CD4-positive, CD25-positive, alpha-beta regulatory T cell (primary cell): ENCODE results near the gene RACGAP1. TPM values are rescaled to one million over a fixed set of nuclear protein-coding genes. Genes with fewer than 3 reads are reported as not detected.

ENCODE experiments used
- ATAC-seq, 2 donors: fragments of 150-1000 bp; cut with Tn5 transposase; one replicate each; pipeline ENCODE4 v1.10.0; 2021; ENCODE audit warnings: low read depth in 2 of 2, moderate number of reproducible peaks in 2 of 2, moderate library complexity in 1 of 2
- DNase-seq, 3 donors: peaks; one replicate each; pipeline versions ENCODE4 v3.0.0 to v3.0.0-alpha.2; 2012 to 2022; ENCODE audit warnings: mixed read lengths in 1 of 3
- H3K27ac ChIP-seq: one replicate; pipeline ENCODE4 v1.7.0; 2013; ENCODE audit warnings: mild to moderate bottlenecking, low read length; ENCODE audit not compliant: insufficient read depth, poor library complexity, severe bottlenecking
- H3K27me3 ChIP-seq: one replicate; pipeline ENCODE4 v1.7.0; 2013; ENCODE audit warnings: low read length; ENCODE audit not compliant: control insufficient read depth, insufficient read depth
- H3K36me3 ChIP-seq: one replicate; pipeline ENCODE4 v1.7.0; 2013; ENCODE audit warnings: mild to moderate bottlenecking, low read length, moderate library complexity; ENCODE audit not compliant: control insufficient read depth, insufficient read depth
- H3K4me1 ChIP-seq: 2 replicates; pipeline ENCODE4 v1.7.0; 2013; ENCODE audit warnings: mild to moderate bottlenecking, low read length; ENCODE audit not compliant: insufficient read depth, control insufficient read depth, poor library complexity, severe bottlenecking
- H3K4me3 ChIP-seq: one replicate; pipeline ENCODE4 v1.7.0; 2013; ENCODE audit warnings: low read depth, mild to moderate bottlenecking, low read length, moderate library complexity
- H3K9me3 ChIP-seq, 2 experiments: 1 replicate in 1 of 2; 2 replicates in 1 of 2; pipeline ENCODE4 v1.7.0; 2013; ENCODE audit warnings: low read length in 2 of 2, mild to moderate bottlenecking in 1 of 2, moderate library complexity in 1 of 2; ENCODE audit not compliant: control insufficient read depth in 2 of 2
- H3K27ac Mint-ChIP-seq, 3 donors: one replicate each; pipeline ENCODE4 v1.8.0; 2020 to 2022; ENCODE audit warnings: mild to moderate bottlenecking in 3 of 3, mixed read lengths in 3 of 3, moderate library complexity in 2 of 3
- H3K27me3 Mint-ChIP-seq: one replicate; pipeline ENCODE4 v1.8.0; 2022; ENCODE audit warnings: mild to moderate bottlenecking, mixed read lengths
- H3K36me3 Mint-ChIP-seq: one replicate; pipeline ENCODE4 v1.8.0; 2020; ENCODE audit warnings: mixed read lengths
- H3K4me1 Mint-ChIP-seq, 4 donors: one replicate each; pipeline ENCODE4 v1.8.0; 2020 to 2022; ENCODE audit warnings: mixed read lengths in 4 of 4, mild to moderate bottlenecking in 1 of 4
- H3K4me3 Mint-ChIP-seq, 4 donors: one replicate each; pipeline ENCODE4 v1.8.0; 2020 to 2022; ENCODE audit warnings: mild to moderate bottlenecking in 4 of 4, mixed read lengths in 4 of 4, moderate library complexity in 3 of 4
- H3K9me3 Mint-ChIP-seq, 7 donors: one replicate each; pipeline ENCODE4 v1.8.0; 2020 to 2022; ENCODE audit warnings: mixed read lengths in 7 of 7, mild to moderate bottlenecking in 3 of 7, moderate library complexity in 2 of 7
- polyA plus RNA-seq, 4 donors: library from polyadenylated mRNA; unstranded; fragments of 300-500 nt; fragmentation: Illumina TruSeq; gene quantifications; one replicate each; pipeline ENCODE4 v1.2.3, GENCODE V29; 2021
- total RNA-seq: library from RNA; stranded (reverse); gene quantifications from one replicate; pipeline ENCODE4 v1.2.3, GENCODE V29; 2022

RACGAP1 gene
- total and polyA plus RNA-seq, 5 donors from 2014 or later, result 17.1 to 22.9 (median 17.4) TPM

DNA sequence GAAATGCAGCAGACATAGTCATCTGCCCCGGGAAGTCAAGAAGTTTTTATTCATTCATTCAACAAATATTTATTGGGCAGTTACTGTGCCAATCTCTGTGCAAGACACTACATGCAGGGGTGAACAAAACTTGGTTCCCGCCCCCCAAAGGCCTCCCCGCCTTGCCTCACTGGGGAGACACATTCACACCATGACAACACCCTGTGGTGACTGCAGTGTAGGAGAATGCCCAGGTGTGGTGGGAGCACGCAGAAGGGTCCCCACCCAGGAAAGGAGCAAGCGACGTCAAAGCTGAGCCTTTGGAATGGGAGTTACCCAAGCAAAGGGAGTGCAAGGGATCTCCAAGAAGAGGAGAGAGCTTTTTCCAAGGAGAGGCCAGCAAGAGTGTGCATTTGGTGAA, 54.2 kb downstream of the RACGAP1 start:
- Mint-ChIP-seq H3K9me3 (peaks cover 0 to 1% (median 0%) of the 10 kb centered on the region in 7 donors), H3K4me1 (peaks cover 0 to 6% (median 2%) of the 10 kb centered on the region in 4 donors), H3K27me3 (peaks cover 11% of the 10 kb centered on the region), H3K27ac (no peak overlapping the region), H3K4me3 (no peak overlapping the region), H3K36me3 (no peaks in the 10 kb centered on the region)
- no peak overlapping the region for H3K4me3 ChIP-seq
- H3K4me1 ChIP-seq, result peaks cover 11% of the 10 kb centered on the region
- no peak for ATAC-seq
- H3K9me3 ChIP-seq, result no peaks in the 10 kb centered on the region
- H3K27ac ChIP-seq, result no peak overlapping the region
- no peak for DNase-seq
- peaks cover 2% of the 10 kb centered on the region for H3K27me3 ChIP-seq
- H3K36me3 ChIP-seq, result no peaks in the 10 kb centered on the region

DNA sequence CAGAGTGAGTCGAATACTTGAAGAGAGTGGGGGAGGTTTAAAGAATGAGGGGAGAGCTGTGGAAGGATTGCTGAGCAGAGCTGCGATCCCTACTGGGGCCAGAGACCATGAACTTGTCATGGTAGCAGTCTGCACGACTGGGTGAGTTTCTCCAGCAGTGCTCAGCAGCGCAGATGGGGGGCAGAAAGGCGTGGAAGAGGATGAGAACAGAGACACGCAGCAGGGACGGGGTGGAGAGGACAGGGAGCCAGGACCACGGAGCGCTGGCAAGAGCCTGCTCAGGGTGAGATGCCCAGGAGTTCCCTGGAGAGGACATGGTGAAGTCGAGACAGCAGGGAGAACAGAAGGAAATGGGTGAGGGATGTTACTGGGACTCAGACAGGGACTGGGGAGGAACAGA, 54.6 kb downstream of the RACGAP1 start:
- no peaks in the 10 kb centered on the region for H3K36me3 Mint-ChIP-seq
- H3K9me3 Mint-ChIP-seq, result peaks cover 0 to 1% (median 0%) of the 10 kb centered on the region in 7 donors
- peaks cover 0 to 6% (median 2%) of the 10 kb centered on the region in 4 donors for H3K4me1 Mint-ChIP-seq
- Histone ChIP-seq H3K9me3 (no peaks in the 10 kb centered on the region), H3K4me3 (no peak overlapping the region), H3K27me3 (peaks cover 2% of the 10 kb centered on the region), H3K36me3 (no peaks in the 10 kb centered on the region), H3K4me1 (peaks cover 11% of the 10 kb centered on the region), H3K27ac (no peak overlapping the region)
- no peak for ATAC-seq
- no peak for DNase-seq
- peaks cover 14% of the 10 kb centered on the region for H3K27me3 Mint-ChIP-seq
- no peak overlapping the region for H3K27ac Mint-ChIP-seq
- H3K4me3 Mint-ChIP-seq, result no peak overlapping the region

DNA sequence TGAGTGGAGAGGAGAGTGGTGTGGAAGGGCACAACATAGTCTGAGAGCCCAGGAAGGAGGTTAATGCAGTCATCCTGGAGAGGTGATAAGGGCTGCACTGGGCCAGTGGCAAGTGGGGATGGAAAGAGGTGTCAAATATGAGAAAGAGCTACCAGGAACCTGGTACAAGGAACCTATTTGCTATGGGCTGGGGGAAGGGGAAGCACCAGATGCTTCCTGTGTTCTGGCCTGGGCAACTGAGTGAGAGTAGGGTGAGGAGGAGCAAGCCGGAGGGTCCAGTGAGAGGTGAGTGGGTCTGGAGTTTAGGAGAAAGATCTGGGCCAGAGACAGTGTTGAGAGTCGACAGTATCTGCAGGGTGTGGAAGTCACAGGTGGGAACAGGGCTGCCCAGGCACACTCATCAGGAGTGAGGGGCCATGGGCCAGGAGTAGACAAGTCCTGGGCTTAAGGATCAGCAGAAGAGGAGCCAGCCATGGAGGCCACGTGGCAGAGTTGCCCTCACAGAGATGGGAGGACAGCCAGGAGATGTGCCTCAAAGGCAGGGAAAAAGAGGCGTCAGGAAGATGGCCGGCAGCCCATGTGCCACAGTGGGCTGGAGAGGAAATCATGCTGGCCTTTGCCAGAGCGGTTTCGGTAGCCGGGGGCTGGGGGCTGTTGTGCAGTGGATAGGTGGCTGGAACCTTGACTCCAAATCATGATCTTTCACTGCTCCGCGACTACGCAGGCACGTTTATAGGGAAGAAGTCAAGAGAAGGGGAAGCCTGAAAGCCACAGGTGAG, 55.5 kb downstream of the RACGAP1 start:
- no peak overlapping the region for H3K4me3 Mint-ChIP-seq
- Histone ChIP-seq H3K27me3 (peaks cover 2% of the 10 kb centered on the region), H3K9me3 (no peaks in the 10 kb centered on the region), H3K4me1 (peaks cover 11% of the 10 kb centered on the region), H3K36me3 (no peaks in the 10 kb centered on the region), H3K27ac (no peak overlapping the region), H3K4me3 (no peak overlapping the region)
- DNase-seq (no peak), ATAC-seq (no peak)
- no peak overlapping the region for H3K27ac Mint-ChIP-seq
- peaks cover 0 to 1% (median 0%) of the 10 kb centered on the region in 7 donors for H3K9me3 Mint-ChIP-seq
- H3K4me1 Mint-ChIP-seq, result peaks cover 0 to 6% (median 2%) of the 10 kb centered on the region in 4 donors
- no peaks in the 10 kb centered on the region for H3K36me3 Mint-ChIP-seq
- peaks cover 22% of the 10 kb centered on the region for H3K27me3 Mint-ChIP-seq

DNA sequence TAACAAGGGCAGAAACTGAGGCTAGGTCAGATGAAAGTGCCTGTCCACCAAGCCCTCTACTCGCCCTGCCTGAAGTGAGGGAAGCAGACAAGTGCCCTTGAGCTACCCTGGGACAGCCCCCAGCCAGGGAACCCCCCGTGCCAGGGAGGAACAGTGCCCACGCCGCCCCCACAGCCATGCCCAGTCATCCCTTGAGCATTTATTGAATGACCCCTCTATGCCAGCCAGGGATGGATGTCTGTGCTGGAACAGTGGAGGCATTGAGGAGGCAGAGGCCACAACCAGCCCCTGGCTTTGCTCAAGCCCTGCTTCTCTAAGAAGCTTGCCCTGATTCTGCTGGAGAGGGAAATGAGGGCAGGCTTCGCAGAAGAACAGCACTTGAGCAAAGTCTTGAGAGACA, 56.3 kb downstream of the RACGAP1 start:
- peaks cover 0 to 1% (median 0%) of the 10 kb centered on the region in 7 donors for H3K9me3 Mint-ChIP-seq
- peaks cover 30% of the 10 kb centered on the region for H3K27me3 Mint-ChIP-seq
- Histone ChIP-seq H3K27me3 (peaks cover 2% of the 10 kb centered on the region), H3K36me3 (no peaks in the 10 kb centered on the region), H3K4me3 (no peak overlapping the region), H3K4me1 (peaks cover 11% of the 10 kb centered on the region), H3K27ac (no peak overlapping the region), H3K9me3 (no peaks in the 10 kb centered on the region)
- H3K27ac Mint-ChIP-seq, result no peak overlapping the region
- peak overlapping the region in 1 of 4 donors; percentile 14 for H3K4me3 Mint-ChIP-seq
- no peak for DNase-seq
- no peak for ATAC-seq
- peaks cover 0 to 6% (median 2%) of the 10 kb centered on the region in 4 donors for H3K4me1 Mint-ChIP-seq
- no peaks in the 10 kb centered on the region for H3K36me3 Mint-ChIP-seq

DNA sequence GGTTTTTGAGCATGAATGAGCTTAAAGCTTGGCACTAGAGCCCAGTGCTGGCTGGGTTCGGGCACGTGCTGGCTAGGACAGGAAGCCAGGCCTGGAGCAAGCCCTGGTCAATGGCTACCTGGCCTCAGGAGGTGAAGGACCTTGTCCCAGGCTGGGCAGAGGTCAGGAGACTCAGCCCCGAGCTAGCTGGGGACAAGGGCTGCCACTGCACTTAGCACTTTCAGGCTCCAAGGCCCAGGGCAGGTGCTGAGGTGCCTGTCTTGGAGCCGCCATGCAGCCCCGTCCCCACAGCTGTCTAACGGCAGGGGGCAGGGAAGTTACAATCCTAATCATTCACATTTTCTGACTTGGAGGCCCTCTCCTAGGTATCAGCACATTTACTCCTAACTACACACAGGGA, 56.8 kb downstream of the RACGAP1 start:
- Mint-ChIP-seq H3K27ac (no peak overlapping the region), H3K4me3 (no peak overlapping the region), H3K9me3 (peaks cover 0 to 1% (median 0%) of the 10 kb centered on the region in 7 donors), H3K36me3 (no peaks in the 10 kb centered on the region), H3K4me1 (peaks cover 0 to 6% (median 2%) of the 10 kb centered on the region in 4 donors), H3K27me3 (peaks cover 36% of the 10 kb centered on the region)
- DNase-seq, result no peak
- H3K27ac ChIP-seq, result no peak overlapping the region
- H3K9me3 ChIP-seq, result no peaks in the 10 kb centered on the region
- no peak overlapping the region for H3K4me3 ChIP-seq
- H3K4me1 ChIP-seq, result peaks cover 11% of the 10 kb centered on the region
- no peak for ATAC-seq
- H3K27me3 ChIP-seq, result peaks cover 2% of the 10 kb centered on the region
- H3K36me3 ChIP-seq, result no peaks in the 10 kb centered on the region

DNA sequence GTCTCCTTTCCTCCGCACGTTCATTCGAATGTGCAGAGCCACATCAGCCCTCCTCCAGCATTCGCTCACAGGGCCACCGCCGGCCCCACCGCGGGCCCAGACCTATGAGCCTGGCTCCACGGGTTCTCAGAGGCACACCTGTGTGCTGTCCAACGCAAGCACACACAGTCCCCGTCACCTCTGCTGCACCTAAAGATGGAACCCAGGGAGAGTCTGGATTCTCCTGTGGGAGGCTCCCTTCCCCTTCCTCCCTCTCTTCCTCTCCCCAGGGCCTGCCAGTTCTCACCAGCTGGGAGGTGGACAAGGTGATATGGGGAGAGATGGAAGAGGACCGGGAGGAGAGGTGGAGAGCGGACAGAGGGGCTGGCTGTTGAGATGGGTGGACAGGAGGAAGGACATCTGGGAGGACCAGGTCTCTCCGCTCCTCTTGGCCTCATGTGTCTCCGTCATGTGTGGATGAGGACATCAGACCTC, 57.5 kb downstream of the RACGAP1 start:
- H3K27me3 Mint-ChIP-seq, result peaks cover 42% of the 10 kb centered on the region
- no peaks in the 10 kb centered on the region for H3K36me3 Mint-ChIP-seq
- ATAC-seq, result no peak
- Histone ChIP-seq H3K36me3 (no peaks in the 10 kb centered on the region), H3K4me1 (peaks cover 11% of the 10 kb centered on the region), H3K27ac (no peak overlapping the region), H3K4me3 (no peak overlapping the region), H3K27me3 (peaks cover 2% of the 10 kb centered on the region), H3K9me3 (no peaks in the 10 kb centered on the region)
- H3K27ac Mint-ChIP-seq, result no peak overlapping the region
- no peak for DNase-seq
- H3K4me3 Mint-ChIP-seq, result peak overlapping the region in 2 of 4 donors; percentile 76 to 83
- H3K9me3 Mint-ChIP-seq, result peaks cover 0 to 1% (median 0%) of the 10 kb centered on the region in 7 donors
- H3K4me1 Mint-ChIP-seq, result peaks cover 0 to 6% (median 2%) of the 10 kb centered on the region in 4 donors

DNA sequence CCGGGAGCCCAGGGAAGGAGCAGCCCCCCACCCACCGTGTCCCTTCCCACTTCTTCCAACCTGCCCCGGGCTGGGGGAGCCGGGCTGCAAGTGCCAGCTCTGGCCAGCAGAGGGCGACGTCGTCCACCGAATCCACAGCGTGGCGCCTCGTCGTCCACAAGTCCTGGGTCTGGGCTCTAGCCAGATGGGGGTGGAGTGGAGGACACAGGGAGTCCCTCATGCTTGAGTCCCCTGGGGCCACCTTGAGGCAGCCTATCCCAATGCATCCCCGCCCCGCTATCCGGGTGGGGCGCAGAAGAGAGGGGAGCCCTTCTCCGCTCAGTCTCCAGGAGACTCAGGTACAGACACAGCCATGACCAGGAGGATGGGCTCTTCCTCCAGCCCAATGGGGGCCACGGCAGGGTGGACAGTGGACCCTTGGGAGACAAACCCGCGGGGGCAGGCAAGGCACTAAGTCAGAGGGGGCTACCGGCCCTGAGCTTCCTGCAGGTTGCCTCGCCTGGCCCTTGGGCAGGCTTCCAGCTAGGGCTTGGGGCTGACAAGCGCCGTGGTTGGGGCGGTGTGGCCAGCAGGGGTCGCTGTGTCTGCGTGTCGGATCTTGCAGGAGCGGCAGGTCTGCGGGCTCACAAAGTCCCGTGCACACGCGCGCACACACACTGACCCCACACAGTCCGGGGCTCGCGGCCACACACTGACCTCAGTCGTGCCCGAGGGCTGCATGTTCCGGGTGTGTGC, 58.1 kb downstream of the RACGAP1 start:
- peak; percentile 82 to 84 for ATAC-seq
- Histone ChIP-seq H3K4me1 (peaks cover 11% of the 10 kb centered on the region), H3K4me3 (peak overlapping the region; percentile 44), H3K27me3 (peaks cover 2% of the 10 kb centered on the region), H3K36me3 (no peaks in the 10 kb centered on the region), H3K27ac (no peak overlapping the region), H3K9me3 (no peaks in the 10 kb centered on the region)
- Mint-ChIP-seq H3K9me3 (peaks cover 0 to 1% (median 0%) of the 10 kb centered on the region in 7 donors), H3K4me1 (peaks cover 0 to 7% (median 3%) of the 10 kb centered on the region in 4 donors), H3K27ac (peak overlapping the region in 1 of 3 donors; percentile 52), H3K4me3 (peak overlapping the region; percentile 58 to 90 (median 80)), H3K27me3 (peaks cover 48% of the 10 kb centered on the region), H3K36me3 (no peaks in the 10 kb centered on the region)
- DNase-seq, result peak; percentile 82 to 92 (median 92)
